Measurements from ENCODE around the gene CCDC15.
"Not testable (repeated sequence)": the region's sequence is repeated elsewhere in the genome, so short reads cannot be mapped to it uniquely, and the experiment has no call there.

Gene CCDC15

DNA sequence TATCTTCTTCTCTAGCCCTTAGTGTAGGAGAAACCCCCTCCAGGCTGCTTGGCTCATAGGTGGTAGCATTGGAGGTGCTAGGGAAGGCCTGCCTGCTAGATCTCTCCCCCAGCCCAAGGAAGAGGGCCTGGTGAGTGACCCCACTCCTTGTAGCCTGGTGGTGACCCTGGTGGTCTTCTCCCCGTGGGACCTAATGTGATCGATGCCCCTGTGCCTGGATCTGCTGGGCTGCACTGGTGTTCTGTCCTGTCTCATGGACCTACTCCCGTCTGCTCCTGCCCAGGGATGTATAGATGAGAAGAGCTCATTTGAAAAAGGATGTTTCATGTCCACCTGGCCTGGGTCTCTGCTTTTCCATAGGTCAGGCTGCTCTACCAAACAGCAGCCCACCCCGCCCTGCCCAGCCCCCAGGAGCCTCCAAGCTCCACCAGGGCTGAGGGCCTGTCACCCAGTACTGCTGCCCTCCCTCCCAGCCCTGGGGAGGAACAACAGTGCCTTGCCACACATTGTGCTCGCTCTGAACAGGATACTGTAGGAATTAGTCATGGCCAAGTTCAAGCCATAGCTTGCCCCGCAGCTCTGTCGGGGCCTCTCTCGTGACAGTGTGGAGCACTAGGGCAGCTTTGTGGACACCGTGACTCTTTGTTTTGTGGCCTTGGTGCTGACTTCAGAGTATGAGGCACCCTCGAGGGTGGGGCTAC, 128.8 kb downstream of the CCDC15 start:
- DNase-seq: no peak

DNA sequence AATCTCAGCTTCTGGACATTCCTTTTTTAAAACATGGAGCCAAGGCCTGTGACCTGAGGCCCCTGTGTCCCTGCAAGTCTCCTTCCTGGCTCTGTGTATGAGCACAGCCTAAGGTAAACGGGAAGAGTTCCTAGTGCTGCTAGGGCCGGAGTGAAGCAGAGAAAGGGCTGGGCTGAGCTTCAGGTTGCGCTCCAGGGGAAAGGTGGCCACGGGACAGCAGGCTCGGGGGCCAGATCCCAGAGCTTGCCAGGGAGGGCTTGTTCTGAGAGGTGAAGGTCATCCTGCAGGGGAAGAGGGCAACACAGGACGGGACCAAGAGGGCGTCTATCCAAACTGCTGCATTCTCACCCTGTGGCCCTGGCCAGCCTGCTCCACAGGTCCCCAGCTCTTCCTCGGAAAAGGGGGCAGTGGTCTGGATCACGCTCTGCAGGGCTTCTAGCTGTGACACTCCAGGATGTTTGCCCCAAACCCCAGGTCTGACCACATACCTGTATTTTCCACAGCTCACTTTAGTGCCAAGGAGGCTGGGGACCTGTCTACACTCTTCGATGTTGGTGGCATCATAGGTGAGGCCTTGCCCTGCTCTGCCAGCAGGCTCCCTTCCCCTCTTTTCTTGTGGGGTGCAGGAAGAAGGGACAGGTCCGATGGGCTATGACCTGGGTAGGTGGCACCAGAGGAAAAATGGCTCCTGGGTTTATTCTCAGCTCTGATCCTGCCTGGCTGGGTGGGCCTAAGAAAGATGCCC, 129.5 kb downstream of the CCDC15 start:
- no peak for DNase-seq

DNA sequence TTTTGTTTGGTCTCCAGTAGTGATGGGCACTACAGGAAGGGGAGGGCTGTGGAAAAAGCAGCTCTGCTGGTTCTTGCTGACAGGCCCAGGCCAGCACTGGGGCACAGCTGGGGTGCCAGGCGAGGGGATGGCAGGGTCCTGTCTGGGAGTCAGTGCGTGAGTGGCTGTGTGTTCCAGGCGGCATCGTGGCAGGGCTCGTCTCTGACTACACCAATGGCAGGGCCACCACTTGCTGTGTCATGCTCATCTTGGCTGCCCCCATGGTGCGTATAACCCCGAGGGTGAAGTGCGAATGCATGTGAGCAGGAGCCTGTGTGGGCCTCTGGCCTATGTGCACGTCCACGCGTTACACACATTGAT, 130.0 kb downstream of the CCDC15 start:
- DNase-seq: no peak

DNA sequence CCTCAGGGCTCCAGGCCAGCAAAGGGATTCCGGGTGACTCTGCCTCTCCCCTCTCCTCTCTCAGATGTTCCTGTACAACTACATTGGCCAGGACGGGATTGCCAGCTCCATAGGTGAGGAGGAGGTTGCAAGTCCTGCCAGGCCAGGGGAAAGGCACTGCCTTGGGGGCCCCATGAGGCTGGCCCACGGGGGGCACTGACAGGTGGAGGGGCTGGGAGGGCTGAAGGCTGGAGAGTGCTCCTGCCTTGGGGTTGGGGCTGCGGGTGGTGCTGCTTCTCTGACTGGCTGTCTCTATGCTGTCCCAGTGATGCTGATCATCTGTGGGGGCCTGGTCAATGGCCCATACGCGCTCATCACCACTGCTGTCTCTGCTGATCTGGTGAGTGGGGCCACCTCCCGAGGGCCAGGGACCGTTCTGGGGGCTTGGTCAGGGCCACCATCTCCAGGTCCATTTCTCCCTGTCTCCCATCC, 130.8 kb downstream of the CCDC15 start:
- no peak for DNase-seq

DNA sequence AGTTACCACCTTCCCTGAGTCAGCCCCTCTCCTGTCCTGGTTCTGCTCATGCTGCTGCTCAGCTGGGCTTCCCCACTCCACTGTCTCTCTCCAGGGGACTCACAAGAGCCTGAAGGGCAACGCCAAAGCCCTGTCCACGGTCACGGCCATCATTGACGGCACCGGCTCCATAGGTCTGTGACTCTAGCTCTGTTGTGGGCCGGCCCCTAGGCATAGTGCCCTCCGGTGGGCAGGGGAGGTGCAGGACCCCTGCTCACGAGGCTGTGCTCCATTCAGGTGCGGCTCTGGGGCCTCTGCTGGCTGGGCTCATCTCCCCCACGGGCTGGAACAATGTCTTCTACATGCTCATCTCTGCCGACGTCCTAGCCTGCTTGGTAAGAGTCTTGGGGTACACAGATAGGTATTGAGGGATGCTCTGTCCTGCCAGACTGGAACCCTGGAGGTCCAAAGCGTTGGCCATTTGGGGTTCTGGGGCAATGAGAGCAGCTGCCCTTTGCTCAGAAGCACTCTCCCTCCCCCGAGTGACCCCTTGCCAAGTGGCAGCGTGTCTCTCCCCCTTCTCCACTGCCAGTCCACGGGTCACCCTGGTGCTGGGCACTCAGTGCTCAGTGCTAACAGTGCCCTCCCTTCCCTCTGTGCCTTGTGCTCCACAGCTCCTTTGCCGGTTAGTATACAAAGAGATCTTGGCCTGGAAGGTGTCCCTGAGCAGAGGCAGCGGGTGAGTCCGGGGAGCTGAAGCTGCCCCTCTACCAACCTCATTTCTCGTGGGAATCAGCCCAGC, 131.5 kb downstream of the CCDC15 start:
- DNase-seq: peak; percentile 30

DNA sequence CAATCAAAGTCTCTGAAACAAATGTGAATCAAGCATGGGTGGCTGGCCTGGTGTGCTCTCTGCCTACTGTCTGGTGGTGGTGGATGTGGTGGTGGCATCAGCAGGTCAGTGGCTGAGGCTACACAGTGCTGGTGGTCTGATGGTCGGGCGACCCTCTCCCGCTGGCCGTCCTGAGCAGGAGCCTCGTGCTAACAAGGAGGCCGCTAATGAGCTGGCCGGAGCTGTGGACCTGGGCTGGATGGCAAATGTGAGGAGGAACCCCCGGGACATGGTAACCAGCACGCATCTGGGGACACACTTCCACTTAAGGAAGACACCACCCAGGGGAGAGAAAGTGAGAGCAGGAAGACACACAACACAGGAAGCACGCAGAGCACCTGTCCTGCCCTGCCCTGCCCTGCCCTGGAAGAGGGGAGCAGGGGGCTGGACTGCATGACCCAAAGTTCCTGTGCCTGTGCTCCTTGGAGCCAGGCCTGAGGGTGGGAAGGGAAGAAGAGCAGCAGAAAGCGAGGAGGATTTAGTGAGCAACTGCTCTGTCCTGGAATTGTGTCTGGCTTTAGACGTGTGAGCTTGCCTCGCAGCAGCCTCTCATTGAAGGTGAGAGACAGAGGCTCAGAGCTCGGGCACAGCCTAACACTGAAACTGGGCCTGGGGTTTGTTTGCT, 132.8 kb downstream of the CCDC15 start:
- peak; percentile 23 for DNase-seq

DNA sequence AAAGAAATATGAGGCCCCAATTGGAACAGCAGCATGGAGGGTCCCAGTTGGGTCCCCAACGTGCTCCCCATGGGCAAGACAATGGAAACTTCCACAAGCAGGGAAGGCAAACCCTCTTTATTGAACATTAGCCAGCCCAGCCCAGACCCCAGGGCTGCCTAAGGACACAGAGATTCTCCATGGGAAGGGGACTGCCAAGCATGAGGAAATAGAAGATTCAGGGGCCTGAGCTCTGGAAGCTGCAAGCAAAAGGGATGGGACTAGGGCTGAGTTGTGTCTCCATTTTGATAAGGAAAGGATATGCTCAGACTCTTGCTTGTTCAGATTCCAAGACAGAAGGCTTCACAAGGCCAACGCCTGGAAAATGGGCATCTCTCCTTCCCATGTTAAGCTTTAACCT, 134.1 kb downstream of the CCDC15 start:
- no peak for DNase-seq

DNA sequence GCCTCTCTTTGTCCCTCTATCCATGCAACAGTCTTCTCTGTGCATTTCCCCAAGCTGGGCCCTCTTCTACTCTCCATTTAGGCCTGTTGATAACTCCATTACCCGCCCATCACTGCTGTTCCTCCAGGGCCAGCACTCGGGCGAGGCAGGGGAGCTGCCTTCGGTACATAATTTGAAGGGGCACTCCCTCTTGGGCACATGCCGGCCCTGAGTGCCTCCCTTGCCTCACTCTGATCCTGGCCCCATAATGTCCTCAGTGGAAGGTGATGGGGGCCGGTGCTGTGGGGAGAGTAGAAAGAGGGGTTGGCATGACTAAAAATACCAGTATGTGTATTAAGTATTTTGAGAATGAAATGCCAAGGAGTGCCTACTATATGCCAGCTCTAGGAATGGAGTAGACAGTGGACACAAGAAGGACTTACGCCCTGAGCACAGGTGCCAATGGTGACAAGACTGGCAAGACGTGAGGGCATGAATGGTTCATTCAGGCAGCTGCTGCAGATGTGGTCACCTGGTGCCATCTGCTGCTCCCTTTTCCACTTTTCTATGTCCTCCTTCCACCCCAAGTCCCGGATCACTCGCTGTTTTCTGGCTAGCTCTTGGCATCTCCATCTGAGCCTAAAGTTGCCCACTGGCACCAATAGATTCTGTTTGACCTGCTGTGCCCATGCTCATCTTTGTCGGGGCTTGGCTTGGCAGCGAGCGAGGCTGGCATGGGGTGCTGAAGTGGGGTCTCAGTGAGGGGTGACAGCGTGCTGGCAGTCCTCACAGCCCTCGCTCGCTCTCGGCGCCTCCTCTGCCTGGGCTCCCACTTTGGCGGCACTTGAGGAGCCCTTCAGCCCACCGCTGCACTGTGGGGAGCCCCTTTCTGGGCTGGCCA, 134.8 kb downstream of the CCDC15 start:
- DNase-seq: no peak

DNA sequence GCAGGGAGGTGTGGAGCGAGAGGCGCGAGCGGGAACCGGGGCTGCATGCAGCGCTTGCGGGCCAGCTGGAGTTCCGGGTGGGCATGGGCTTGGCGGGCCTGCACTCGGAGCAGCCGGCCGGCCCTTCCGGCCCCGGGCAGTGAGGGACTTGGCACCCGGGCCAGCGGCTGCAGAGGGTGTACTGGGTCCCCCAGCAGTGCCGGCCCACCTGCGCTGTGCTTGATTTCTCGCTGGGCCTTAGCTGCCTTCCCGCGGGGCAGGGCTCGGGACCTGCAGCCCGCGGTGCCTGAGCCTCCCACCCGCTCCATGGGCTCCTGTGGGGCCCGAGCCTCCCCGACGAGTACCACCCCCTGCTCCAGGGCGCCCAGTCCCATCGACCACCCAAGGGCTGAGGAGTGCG, 135.5 kb downstream of the CCDC15 start:
- not testable (repeated sequence) for DNase-seq

DNA sequence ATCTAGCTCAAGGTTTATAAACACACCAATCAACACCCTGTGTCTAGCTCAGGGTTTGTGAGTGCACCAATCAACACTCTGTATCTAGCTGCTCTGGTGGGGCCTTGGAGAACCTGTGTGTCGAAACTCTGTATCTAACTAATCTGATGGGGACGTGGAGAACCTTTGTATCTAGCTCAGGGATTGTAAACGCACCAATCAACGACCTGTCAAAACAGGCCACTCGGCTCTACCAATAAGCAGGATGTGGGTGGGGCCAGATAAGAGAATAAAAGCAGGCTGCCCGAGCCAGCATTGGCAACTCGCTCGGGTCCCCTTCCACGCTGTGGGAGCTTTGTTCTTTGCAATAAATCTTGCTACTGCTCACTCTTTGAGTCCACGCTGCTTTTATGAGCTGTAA, 136.1 kb downstream of the CCDC15 start:
- not testable (repeated sequence) for DNase-seq

DNA sequence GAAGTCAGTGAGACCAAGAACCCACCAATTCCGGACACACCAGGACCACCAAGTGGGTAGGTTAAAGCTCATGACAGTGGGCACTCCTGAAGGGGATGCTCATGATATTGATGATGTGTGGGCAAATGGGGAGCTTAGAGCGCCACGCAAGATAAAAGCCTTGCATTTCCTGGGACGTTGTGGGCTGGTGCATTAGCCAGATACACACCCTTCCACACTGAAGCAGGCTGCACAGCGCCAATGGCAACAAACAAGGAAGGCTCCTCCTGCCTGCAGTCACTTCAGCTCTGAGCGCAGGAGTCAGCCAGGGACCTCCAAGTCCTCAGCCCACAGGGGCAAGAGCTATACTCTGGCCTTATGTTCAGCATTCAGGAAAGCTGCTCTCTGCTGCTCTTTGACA, 136.8 kb downstream of the CCDC15 start:
- no peak for DNase-seq
